22Rv1 (cell line): ENCODE measurements around the gene RASSF5.
"Not testable (repeated sequence)": the region's sequence is repeated elsewhere in the genome, so short reads cannot be mapped to it uniquely, and the experiment has no call there.

Experiments
- H3K27ac ChIP-seq: fragments of 450-650 bp; 2 replicates; pipeline ENCODE4 v1.5.1; 2017
- CTCF ChIP-seq: fragments of 450-650 bp; IDR thresholded peaks from 2 replicates; pipeline ENCODE4 v1.5.1; 2017; ENCODE audit warnings: mild to moderate bottlenecking
- ZFX ChIP-seq: fragments of 450-650 bp; IDR thresholded peaks from 2 replicates; pipeline ENCODE4 v1.6.1; 2017; ENCODE audit warnings: antibody characterized with exemption, borderline replicate concordance

The RASSF5 gene

GRCh38 chr1:206578978-206579374 lies 71.6 kb downstream of the RASSF5 start:
- TF ChIP-seq CTCF (no peak), ZFX (no peak)
- no peak overlapping the region for H3K27ac ChIP-seq

- H3K27ac ChIP-seq: no peak overlapping the region
- TF ChIP-seq CTCF: no peak
- no peak for TF ChIP-seq ZFX
Observed at GRCh38 chr1:206579747-206580437, 72.6 kb downstream of the RASSF5 start.

DNA sequence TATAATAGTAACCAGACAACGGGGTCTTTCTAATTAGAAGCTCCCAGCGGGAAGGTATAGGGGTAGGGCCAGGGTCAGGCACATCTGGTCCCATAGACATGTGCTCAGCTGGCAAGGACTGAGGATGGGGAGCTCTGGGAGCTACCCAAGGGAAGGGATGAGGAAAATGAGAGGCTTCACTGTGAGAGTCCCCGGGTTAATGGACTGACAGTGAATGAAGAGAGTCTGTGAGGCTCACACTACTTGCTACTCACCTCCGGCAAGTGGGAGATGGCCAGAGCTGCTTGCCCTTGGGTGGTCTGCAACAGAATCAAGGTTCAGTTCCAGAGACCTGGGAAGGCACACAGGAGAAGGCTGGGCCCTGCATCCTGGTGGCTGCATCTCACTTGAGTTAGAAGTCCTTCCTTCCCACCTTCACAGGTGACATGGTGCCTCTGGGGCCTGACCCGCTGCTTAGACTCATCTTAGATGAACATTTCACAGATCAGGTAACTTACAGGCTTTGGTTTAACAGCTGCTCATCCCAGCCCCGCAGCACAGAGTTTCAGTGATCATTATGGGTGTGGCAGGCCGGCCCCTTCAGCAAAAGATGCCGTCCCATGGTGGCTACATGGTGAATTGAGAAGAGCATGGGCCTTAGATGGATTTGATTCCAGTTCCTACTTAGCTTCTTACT lies 73.2 kb downstream of the RASSF5 start:
- H3K27ac ChIP-seq: no peak overlapping the region
- TF ChIP-seq ZFX (no peak), CTCF (no peak)

DNA sequence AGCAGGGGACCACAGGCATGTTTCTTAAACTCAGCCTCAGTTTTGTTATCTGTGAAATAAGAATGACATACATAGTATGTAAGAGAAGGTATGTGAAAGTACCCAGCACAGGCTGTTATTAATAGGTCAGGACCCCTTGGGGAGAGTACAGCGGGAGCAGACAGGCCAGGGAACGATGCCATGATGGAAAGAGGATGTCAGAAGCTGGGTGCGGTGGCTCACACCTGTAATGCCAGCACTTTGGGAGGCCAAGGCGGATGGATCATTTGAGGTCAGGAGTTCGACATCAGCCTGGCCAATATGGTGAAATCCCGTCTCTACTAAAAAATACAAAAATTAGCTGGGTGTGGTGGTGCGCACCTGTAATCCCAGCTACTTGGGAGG lies 73.8 kb downstream of the RASSF5 start:
- H3K27ac ChIP-seq: not testable (repeated sequence)

DNA sequence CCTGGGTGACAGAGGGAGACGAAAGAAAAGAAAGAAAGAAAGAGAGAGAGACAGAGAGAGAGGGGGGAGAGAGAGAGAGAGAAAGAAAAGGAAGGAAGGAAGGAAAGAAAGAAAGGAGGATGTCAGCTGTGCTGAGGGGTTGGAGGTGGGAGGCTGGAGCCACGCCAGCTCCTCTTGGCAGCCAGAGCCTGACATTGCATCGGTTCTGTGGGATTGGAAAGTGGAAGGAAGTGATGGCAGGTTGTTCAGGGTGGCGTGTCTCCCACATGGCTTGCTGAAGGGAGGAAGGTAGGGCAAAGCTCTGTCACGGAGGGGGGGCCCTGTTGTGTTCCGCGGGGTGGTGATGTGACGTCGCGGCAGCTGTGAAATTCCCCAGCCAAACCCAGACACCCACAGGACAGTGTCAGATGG lies 74.2 kb downstream of the RASSF5 start:
- no peak overlapping the region for H3K27ac ChIP-seq

DNA sequence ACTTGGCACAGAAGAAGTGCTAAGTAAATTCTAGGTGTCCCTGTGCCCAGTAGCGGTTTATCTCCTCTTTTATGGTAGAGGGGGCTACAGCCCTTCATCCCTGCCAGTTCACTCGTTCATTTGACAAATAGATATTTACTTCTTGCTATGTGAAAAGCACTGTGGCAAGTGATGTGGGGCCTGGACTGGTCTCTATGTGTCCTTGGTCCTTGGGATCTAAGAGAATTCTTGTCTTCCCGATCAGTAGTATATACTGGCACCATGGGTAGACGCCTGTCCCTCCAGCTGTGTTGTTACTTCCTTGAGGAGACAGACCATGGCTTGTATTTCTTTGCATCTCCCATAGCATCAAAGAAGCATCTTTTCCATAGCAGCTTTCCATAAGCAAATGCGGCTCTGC lies 75.2 kb downstream of the RASSF5 start:
- TF ChIP-seq CTCF (no peak), ZFX (no peak)
- no peak overlapping the region for H3K27ac ChIP-seq

More for the DNA sequence above, 74.2 kb downstream of the RASSF5 start:
- TF ChIP-seq CTCF: no peak
- no peak for TF ChIP-seq ZFX

DNA sequence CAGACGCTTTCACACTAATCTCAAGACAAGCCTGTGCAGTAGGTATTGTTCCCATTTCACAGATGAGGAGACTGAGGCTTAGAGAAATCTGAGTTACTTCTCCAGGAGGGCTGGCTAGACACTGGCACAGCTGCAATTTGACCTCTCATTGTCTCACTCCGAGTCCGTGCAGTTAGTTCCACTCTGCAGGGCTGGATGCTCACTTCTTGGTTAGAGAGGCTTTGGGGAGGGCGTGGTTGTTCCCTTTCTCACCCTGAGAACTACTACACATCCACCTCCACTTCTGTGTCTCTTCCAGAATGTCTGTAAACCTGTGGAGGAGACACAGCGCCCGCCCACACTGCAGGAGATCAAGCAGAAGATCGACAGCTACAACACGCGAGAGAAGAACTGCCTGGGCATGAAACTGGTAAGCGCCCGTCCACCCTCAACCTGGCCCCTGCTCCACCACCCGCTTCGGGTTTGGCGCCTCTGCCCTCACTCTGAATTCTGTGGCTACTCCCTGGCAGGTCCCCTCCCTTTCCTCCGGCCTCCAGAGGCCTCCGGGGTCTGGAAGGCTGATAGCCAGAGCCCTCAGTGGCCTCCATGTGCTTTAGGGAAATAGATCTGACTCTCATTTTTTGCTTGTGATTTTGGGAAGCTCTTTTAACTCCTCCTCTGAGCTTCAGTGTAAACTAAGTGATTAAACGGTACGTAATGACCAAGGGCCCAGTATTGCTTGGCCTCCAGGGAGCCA lies 75.8 kb downstream of the RASSF5 start:
- no peak overlapping the region for H3K27ac ChIP-seq
- no peak for TF ChIP-seq CTCF
- TF ChIP-seq ZFX: no peak
